GDM1 (cell line): ENCODE data around the gene APBB3.

Experiments used
- DNase-seq: peaks from one replicate; lab custom pipeline; 2025; lab: John Stamatoyannopoulos, UW

APBB3 gene

GRCh38 chr5:140553657-140554056 is 10.7 kb downstream of the APBB3 start:
- peak; percentile 0 for DNase-seq

DNA sequence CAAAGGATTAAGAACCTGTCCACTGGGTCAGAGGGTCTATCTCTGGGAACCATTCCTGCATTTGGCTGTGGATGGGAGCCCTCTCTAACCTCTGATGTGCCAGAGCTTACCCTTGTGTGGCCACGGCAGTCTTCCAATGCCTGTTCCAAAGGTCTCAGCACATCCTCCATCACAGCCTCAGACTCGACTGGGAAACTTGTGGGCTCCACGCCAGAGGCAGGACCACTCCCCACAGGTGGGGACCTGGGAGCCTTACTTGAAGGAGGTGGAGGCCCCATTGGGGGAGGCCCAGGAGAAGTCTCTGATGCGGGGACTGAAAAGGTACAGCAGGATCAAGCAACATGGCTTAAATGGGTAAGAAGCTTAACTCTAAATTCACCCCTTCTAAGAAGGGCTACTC is 12.5 kb downstream of the APBB3 start:
- no peak for DNase-seq

DNA sequence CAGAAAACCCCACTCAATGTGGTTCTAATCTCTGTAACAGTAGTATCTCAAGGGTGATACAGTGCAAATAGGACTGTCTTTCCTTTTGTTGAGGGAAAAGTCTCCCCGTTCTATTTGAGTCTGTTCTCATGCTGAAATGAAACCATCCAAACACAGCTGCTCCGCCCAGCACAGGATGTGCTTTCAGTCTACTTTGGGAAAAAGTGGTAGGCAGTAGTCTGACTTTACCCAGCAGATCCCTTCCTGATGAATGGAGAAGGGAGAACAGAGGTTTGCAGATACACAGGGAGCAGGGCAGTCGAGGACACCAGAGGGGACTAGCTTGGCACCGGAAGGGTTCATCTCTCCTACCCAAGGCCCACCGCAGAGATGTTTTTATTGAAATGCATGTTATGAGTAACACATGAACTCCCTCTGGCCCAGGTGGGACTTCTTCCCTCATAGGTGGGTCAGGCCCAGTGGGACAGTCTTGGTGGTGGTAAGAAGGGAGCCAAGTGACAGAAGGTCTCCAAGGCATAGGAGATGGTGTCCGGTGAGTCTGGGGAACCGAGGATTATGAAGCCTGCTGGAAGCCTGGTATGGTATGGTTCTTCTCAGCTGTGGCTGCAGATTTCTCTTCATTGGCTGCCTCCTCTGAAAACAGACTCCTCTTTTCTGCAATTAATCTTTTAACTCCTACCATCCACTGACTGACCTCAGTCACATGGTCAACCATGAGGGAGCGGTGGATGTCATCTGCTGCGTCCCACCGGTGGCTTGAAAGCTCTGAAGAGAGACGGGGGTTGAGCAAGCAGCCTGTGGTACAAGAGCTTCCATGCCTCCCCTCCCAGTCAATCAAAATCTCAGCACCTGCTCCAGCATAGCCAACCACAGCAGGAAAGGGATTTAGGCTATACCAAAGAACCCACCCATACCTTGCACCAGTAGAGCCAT is 14.0 kb downstream of the APBB3 start:
- DNase-seq, result no peak

- peak; percentile 20 for DNase-seq
Measured at GRCh38 chr5:140549237-140550144, 14.9 kb downstream of the APBB3 start.

- DNase-seq, result no peak
Measured at GRCh38 chr5:140548791-140549190, 15.6 kb downstream of the APBB3 start.

DNA sequence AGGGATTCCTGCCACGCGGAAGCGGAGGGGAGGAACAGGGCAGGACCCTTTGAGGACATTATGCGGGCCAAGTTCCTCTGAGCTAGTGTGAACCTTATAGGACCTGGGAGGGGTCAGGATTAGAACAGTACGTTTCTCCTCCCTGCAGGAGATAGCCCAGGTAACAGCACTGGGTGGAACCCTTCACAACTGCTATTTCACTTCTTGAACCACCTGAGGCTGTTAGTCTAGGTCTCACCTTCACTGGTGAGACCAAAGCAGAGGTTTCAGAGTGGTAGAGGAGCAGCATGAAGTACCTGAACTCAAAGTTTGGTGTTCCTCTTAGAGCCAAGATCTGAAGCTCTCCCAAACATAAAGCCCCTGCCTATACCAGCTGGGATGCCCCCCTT is 16.1 kb downstream of the APBB3 start:
- no peak for DNase-seq

GRCh38 chr5:140547508-140548299 is 16.7 kb downstream of the APBB3 start, which contains the start of gene EIF4EBP3:
Gene EIF4EBP3 (plus strand): TSS chr5:140547662. CDS start chr5:140547738, 76 bp downstream.
- DNase-seq, result no peak

- no peak for DNase-seq
Measured at GRCh38 chr5:140546851-140547507, 17.4 kb downstream of the APBB3 start.

DNA sequence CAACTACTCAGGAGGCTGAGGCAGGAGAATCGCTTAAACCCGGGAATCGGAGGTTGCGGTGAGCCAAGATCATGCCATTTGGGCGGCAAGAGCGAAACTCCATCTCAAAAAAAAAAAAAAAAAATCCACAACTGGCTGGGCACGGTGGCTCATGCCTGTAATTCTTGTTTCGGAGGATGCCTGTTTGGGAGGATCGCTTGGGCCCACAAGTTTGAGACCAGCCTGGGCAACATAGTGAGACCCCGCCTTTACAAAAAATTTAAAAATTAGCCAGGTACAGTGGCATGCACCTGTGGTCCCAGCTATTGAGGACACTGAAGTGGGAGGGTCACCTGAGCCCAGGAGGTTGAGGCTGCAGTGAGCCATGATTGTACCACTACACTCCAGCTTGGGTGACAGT is 18.8 kb downstream of the APBB3 start:
- DNase-seq, result no peak

DNA sequence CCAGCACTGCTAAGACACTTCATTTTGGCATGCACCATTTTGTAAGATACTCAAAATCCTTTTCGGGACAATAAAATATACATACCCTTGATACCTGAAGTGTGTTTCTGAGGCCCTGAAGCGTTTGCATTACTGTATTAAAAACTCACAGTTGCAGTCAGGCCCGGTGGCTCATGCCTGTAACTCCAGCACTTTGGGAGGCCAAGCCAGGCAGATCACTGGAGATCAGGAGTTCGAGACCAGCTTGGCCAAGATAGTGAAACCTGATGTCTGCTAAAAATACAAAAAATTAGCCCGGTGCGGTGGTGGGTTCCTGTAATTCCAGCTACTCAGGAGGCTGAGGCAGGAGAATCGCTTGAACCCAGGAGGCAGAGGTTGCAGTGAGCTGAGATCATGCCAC is 19.4 kb downstream of the APBB3 start:
- DNase-seq, result no peak

DNA sequence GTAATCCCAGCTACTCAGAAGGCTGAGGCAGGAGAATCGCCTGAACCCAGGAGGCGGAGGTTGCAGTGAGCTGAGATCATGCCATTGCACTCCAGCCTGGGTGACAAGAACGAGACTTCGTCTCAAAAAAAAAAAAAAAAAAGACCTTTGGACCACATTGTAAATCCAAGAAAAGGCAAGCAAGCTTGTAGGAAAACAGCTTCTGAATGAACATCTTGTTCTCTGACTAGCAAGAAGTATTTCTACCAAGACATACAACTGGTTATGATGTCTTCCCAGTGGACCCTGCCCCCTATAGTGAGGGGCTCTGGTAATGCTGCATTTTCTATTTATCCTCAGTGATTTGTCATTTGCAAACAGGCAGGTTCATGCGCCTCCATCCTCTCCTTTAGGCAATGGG is 21.4 kb downstream of the APBB3 start:
- no peak for DNase-seq

GRCh38 chr5:140540227-140540626 is 24.2 kb downstream of the APBB3 start:
- DNase-seq, result no peak

- no peak for DNase-seq
Measured at GRCh38 chr5:140524003-140524402, 40.4 kb downstream of the APBB3 start.

DNA sequence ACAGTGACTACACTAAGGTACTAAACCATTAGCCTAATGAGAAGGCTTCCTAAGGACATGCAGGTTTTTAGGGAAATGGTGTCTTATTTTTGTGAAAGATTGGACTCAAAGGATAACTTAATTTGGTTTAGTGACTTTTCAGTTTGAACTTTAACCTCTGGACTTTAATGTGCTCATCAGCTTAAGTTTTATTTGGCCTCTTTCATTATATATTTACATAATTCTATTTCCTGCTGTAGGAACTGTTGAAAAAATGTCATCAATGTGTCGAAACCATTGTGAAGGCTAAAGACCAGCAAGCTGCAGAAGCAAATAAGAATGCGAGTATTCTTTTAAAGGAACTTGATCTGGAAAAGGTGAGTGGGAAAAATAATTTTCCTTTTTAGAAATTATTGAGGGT is 51.3 kb downstream of the APBB3 start:
- no peak for DNase-seq

- no peak for DNase-seq
Measured at GRCh38 chr5:140509898-140510297, 54.5 kb downstream of the APBB3 start.
